Measurements from ENCODE around the gene CDC42EP4. TPM values are rescaled to one million over a fixed set of nuclear protein-coding genes. Genes with fewer than 3 reads are reported as not detected.

Gene CDC42EP4
- total RNA-seq, 1 experiment from 2014 or later = 83.1 TPM

DNA sequence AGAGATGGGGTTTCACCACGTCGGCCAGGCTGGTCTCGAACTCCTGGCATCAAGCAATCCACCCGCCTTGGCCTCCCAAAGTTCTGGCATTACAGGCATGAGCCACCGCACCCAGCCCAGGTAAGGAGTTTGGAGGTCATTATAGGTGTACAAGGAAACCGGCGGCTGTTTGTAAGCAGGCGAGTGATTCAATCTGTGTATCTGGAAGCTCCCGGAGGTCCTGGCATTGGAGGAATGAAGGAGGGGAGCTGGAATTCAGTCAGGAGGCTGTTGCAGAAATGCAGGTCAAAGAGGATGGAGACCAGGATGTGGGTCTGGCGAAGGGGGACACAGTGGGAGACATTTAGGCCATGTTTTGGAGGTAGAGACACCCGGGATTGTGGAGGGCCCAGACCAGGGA, 18.8 kb downstream of the CDC42EP4 start:
- H3F3A ChIP-seq (ENCODE audit: low read length, unreplicated experiment) = peaks cover 11% of the 10 kb centered on the region
- ChIA-PET CTCF (no interaction called here), POLR2A (ENCODE audit: unreplicated experiment) (interaction anchor here (0.7 kb wide), 1 partner anchor 87 kb away, joined by 3 read pairs; no protein-coding TSS in a partner anchor)
- no peaks in the 10 kb centered on the region for H3K9me2 ChIP-seq (replicated peaks; ENCODE audit: low read length)
- no TSS peak for BruUV-seq (replicated peaks)
- ATAC-seq = no peak
- TF ChIP-seq EZH2phosphoT487 (IDR thresholded peaks at IDR 0.05; ENCODE audit: borderline replicate concordance, low read length) (no peak), EZH2 (IDR thresholded peaks at IDR 0.05; ENCODE audit: low read length, unreplicated experiment) (no peak)
- TF ChIP-seq, protein P1, sequence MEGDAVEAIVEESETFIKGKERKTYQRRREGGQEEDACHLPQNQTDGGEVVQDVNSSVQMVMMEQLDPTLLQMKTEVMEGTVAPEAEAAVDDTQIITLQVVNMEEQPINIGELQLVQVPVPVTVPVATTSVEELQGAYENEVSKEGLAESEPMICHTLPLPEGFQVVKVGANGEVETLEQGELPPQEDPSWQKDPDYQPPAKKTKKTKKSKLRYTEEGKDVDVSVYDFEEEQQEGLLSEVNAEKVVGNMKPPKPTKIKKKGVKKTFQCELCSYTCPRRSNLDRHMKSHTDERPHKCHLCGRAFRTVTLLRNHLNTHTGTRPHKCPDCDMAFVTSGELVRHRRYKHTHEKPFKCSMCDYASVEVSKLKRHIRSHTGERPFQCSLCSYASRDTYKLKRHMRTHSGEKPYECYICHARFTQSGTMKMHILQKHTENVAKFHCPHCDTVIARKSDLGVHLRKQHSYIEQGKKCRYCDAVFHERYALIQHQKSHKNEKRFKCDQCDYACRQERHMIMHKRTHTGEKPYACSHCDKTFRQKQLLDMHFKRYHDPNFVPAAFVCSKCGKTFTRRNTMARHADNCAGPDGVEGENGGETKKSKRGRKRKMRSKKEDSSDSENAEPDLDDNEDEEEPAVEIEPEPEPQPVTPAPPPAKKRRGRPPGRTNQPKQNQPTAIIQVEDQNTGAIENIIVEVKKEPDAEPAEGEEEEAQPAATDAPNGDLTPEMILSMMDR (conservative IDR thresholded peaks at IDR 0.05; ENCODE audit: low read depth, low read length) = no peak
- H3K4me1 ChIP-seq (ENCODE audit: insufficient read depth, low read length) = peaks cover 67% of the 10 kb centered on the region
- H3K27ac ChIP-seq (ENCODE audit: low read length) = peak overlapping the region; percentile 95
- H3K4me2 ChIP-seq (ENCODE audit: low read length) = peak overlapping the region; percentile 75
- DNase-seq = peak; percentile 76
- no peaks in the 10 kb centered on the region for H4K20me1 ChIP-seq (ENCODE audit: low read length)
- peak overlapping the region; percentile 87 for H3K9ac ChIP-seq (ENCODE audit: low read length)
- H3K4me3 ChIP-seq (ENCODE audit: low read length) = peak overlapping the region; percentile 14
- H2AFZ ChIP-seq (ENCODE audit: low read length) = no peak overlapping the region; the same call in 1 of the 2 replicates
- H3K36me3 ChIP-seq (ENCODE audit: low read depth, low read length) = no peaks in the 10 kb centered on the region
- intact Hi-C loops (cut with micrococcal nuclease) = loop anchor here (1.0 kb wide), 1 partner anchor 12 kb away; no protein-coding TSS in a partner anchor
- H3K9me3 ChIP-seq (ENCODE audit: low read length) = no peaks in the 10 kb centered on the region
- H3K27me3 ChIP-seq (ENCODE audit: low read length) = no peaks in the 10 kb centered on the region
- H3K79me2 ChIP-seq (ENCODE audit: low read length) = peaks cover 90% of the 10 kb centered on the region

DNA sequence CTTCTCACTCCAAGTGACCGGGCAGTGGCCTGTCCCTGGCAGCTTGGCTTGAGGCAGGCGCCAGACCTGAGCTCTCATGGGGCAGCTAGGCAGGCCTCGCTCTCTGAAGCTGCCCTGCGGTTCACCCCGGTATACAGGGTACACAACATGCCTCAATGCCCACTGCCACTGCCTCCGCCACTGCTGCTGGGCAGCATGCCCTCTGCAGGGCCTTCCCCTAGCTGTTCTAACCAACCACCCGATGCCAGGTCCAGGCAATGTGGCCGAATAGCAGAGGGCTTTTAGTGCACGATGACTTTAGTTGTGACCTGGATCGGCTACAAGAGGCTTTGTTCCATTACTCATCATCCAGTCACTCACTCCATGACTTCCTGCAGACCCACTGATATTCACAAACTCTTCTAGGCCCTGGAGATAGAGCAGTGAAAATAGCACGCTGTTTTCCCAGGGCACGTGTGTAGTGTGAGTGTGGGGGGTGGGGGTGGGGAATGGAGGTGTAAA, 19.7 kb downstream of the CDC42EP4 start:
- H3K9ac ChIP-seq (ENCODE audit: low read length) = peak overlapping the region; percentile 87
- H3K27me3 ChIP-seq (ENCODE audit: low read length) = no peaks in the 10 kb centered on the region
- peaks cover 90% of the 10 kb centered on the region for H3K79me2 ChIP-seq (ENCODE audit: low read length)
- H3K36me3 ChIP-seq (ENCODE audit: low read depth, low read length) = no peaks in the 10 kb centered on the region
- no TSS peak for BruUV-seq (replicated peaks)
- ChIA-PET POLR2A (ENCODE audit: unreplicated experiment) (interaction anchor here (1.9 kb wide), 1 partner anchor 19 kb away, joined by 15 read pairs; no protein-coding TSS in a partner anchor), CTCF (interaction anchor here (1.1 to 1.9 kb wide), 4 partner anchors 19 to 79 kb away, joined by 4 to 13 read pairs (median 5); no protein-coding TSS in a partner anchor)
- H3K4me2 ChIP-seq (ENCODE audit: low read length) = peak overlapping the region; percentile 75
- no peaks in the 10 kb centered on the region for H3K9me2 ChIP-seq (replicated peaks; ENCODE audit: low read length)
- TF ChIP-seq EZH2phosphoT487 (IDR thresholded peaks at IDR 0.05; ENCODE audit: borderline replicate concordance, low read length) (no peak), EZH2 (IDR thresholded peaks at IDR 0.05; ENCODE audit: low read length, unreplicated experiment) (no peak)
- TF ChIP-seq, protein P1 (conservative IDR thresholded peaks at IDR 0.05; ENCODE audit: low read depth, low read length) = no peak
- peak overlapping the region; percentile 42 for H3K4me3 ChIP-seq (ENCODE audit: low read length)
- peaks cover 77% of the 10 kb centered on the region for H3K4me1 ChIP-seq (ENCODE audit: insufficient read depth, low read length)
- peak overlapping the region; percentile 95 for H3K27ac ChIP-seq (ENCODE audit: low read length)
- peaks cover 3% of the 10 kb centered on the region; the same call in 1 of the 2 replicates for H4K20me1 ChIP-seq (ENCODE audit: low read length)
- DNase-seq = peak; percentile 95
- H3F3A ChIP-seq (ENCODE audit: low read length, unreplicated experiment) = peaks cover 11% of the 10 kb centered on the region
- no peaks in the 10 kb centered on the region for H3K9me3 ChIP-seq (ENCODE audit: low read length)
- peak; percentile 61 for ATAC-seq
- intact Hi-C loops (cut with micrococcal nuclease) = loop anchor here (1.0 kb wide), 2 partner anchors 20 to 37 kb away; partner anchors contain the start of gene CDC42EP4
- H2AFZ ChIP-seq (ENCODE audit: low read length) = no peak overlapping the region

Measured in PC-3 (cell line).